ENCODE measurements around the gene RUSC2.

RUSC2 gene

GRCh38 chr9:35511453-35511852 lies 21.5 kb downstream of the RUSC2 start:
- POLR2A ChIA-PET = interaction anchor here (1.0 kb wide), 1 partner anchor 9 kb away, joined by 5 read pairs; no protein-coding TSS in a partner anchor
- H3K4me3 ChIP-seq (ENCODE audit: low read depth, low read length) = no peak overlapping the region
- H3K27ac ChIP-seq (ENCODE audit: extremely low read depth, low read depth, low read length) = no peak overlapping the region

GRCh38 chr9:35515766-35516165 lies 25.9 kb downstream of the RUSC2 start:
- Histone ChIP-seq H3K27ac (ENCODE audit: extremely low read depth, low read depth, low read length) (no peak overlapping the region), H3K4me3 (ENCODE audit: low read depth, low read length) (no peak overlapping the region), H3K4me1 (ENCODE audit: control insufficient read depth, insufficient read depth, low read length) (0 out of 2 replicates have a peak, but pooled peaks cover 2% of the 10 kb centered on the region), H3K9me3 (ENCODE audit: control insufficient read depth, insufficient read depth, low read depth, low read length) (no peaks in the 10 kb centered on the region), H3K36me3 (ENCODE audit: control insufficient read depth in 2 of 2, insufficient read depth in 1 of 2, low read length in 2 of 2) (no peaks in the 10 kb centered on the region)
- ChIA-PET CTCF (interaction anchor here (0.9 to 10.4 kb wide), 4 partner anchors 10 to 37 kb away, joined by 3 to 89 read pairs (median 4); no protein-coding TSS in a partner anchor), POLR2A (interaction anchor here (0.8 kb wide), 1 partner anchor 15 kb away, joined by 3 read pairs; no protein-coding TSS in a partner anchor)
- TF ChIP-seq ZNF398 (tag by site-specific recombination; IDR thresholded peaks at IDR 0.05) = no peak
- no peak for TF ChIP-seq ZIC2 (tag by site-specific recombination; IDR thresholded peaks at IDR 0.05)
- TF ChIP-seq ZNF600 (tag by site-specific recombination; IDR thresholded peaks at IDR 0.05) = no peak
- TF ChIP-seq PRDM6 (tag by site-specific recombination; IDR thresholded peaks at IDR 0.05) = no peak
- no peak for TF ChIP-seq ZNF571 (tag by site-specific recombination; IDR thresholded peaks at IDR 0.05)
- no peak for TF ChIP-seq ZNF423 (tag by site-specific recombination; IDR thresholded peaks at IDR 0.05)
- no peak for TF ChIP-seq ELK4 (IDR thresholded peaks at IDR 0.05; ENCODE audit: borderline replicate concordance, low read depth, low read length)
- no peak for TF ChIP-seq ATF2 (tag by site-specific recombination; IDR thresholded peaks at IDR 0.05; ENCODE audit: low read depth)
- no peak for TF ChIP-seq ZNF157 (tag by site-specific recombination; IDR thresholded peaks at IDR 0.05)
- no peak for TF ChIP-seq ZFHX2 (tag by site-specific recombination; conservative IDR thresholded peaks at IDR 0.05)
- no peak for TF ChIP-seq ZBTB8A (tag by site-specific recombination; IDR thresholded peaks at IDR 0.05)
- no peak for TF ChIP-seq ZNF777 (tag by site-specific recombination; IDR thresholded peaks at IDR 0.05; ENCODE audit: borderline replicate concordance)
- no peak for TF ChIP-seq ZNF266 (tag by site-specific recombination; IDR thresholded peaks at IDR 0.05; ENCODE audit: low read depth)
- TF ChIP-seq ZNF391 (tag by site-specific recombination; IDR thresholded peaks at IDR 0.05; ENCODE audit: borderline replicate concordance, low read depth) = no peak
- no peak for TF ChIP-seq ZBTB1 (tag by site-specific recombination; IDR thresholded peaks at IDR 0.05)

More at GRCh38 chr9:35511453-35511852, 21.5 kb downstream of the RUSC2 start:
- Histone ChIP-seq H3K9me3 (ENCODE audit: control insufficient read depth, insufficient read depth, low read depth, low read length) (no peaks in the 10 kb centered on the region), H3K36me3 (ENCODE audit: control insufficient read depth in 2 of 2, insufficient read depth in 1 of 2, low read length in 2 of 2) (no peaks in the 10 kb centered on the region), H3K4me1 (ENCODE audit: control insufficient read depth, insufficient read depth, low read length) (no peaks in the 10 kb centered on the region)
- CTCF ChIA-PET = interaction anchor here (1.1 to 4.9 kb wide), 5 partner anchors 8 to 92 kb away, joined by 4 to 40 read pairs (median 4); no protein-coding TSS in a partner anchor
- TF ChIP-seq ZNF311 (tag by site-specific recombination; IDR thresholded peaks at IDR 0.05; ENCODE audit: borderline replicate concordance) = no peak
- TF ChIP-seq ZNF280C (tag by site-specific recombination; IDR thresholded peaks at IDR 0.05) = no peak
- no peak for TF ChIP-seq PRDM4 (tag by site-specific recombination; IDR thresholded peaks at IDR 0.05)
- TF ChIP-seq SP2 (tag by site-specific recombination; IDR thresholded peaks at IDR 0.05) = no peak
- no peak for TF ChIP-seq ZNF473 (tag by site-specific recombination; IDR thresholded peaks at IDR 0.05)
